Fibroblast of skin of back (primary cell): ENCODE data around the gene LILRB1.
"Not testable (repeated sequence)": the region's sequence is repeated elsewhere in the genome, so short reads cannot be mapped to it uniquely, and the experiment has no call there.

ENCODE experiments used
- DNase-seq: peaks from one replicate; pipeline ENCODE4 v3.0.0-alpha.2; 2013

LILRB1 gene

GRCh38 chr19:54624934-54625730 lies 5.2 kb upstream of the LILRB1 start:
- DNase-seq = not testable (repeated sequence)

GRCh38 chr19:54626757-54627156 lies 3.5 kb upstream of the LILRB1 start:
- DNase-seq = no peak

- not testable (repeated sequence) for DNase-seq
Measured at GRCh38 chr19:54627912-54628311, 2.4 kb upstream of the LILRB1 start.

GRCh38 chr19:54630782-54631181 lies 498 bp downstream of the LILRB1 start:
- DNase-seq = no peak

GRCh38 chr19:54631489-54632337 lies 1.4 kb downstream of the LILRB1 start:
- not testable (repeated sequence) for DNase-seq

GRCh38 chr19:54632517-54632916 lies 2.2 kb downstream of the LILRB1 start:
- DNase-seq = not testable (repeated sequence)

- DNase-seq = no peak
Measured at GRCh38 chr19:54633401-54633800, 3.1 kb downstream of the LILRB1 start.

- not testable (repeated sequence) for DNase-seq
Measured at GRCh38 chr19:54636081-54636480, 5.8 kb downstream of the LILRB1 start.

GRCh38 chr19:54638683-54639082 lies 8.4 kb downstream of the LILRB1 start:
- DNase-seq = no peak

GRCh38 chr19:54642953-54643352 lies 12.7 kb downstream of the LILRB1 start:
- DNase-seq = not testable (repeated sequence)

- not testable (repeated sequence) for DNase-seq
Measured at GRCh38 chr19:54643583-54643982, 13.3 kb downstream of the LILRB1 start.

- no peak for DNase-seq
Measured at GRCh38 chr19:54644056-54644455, 13.8 kb downstream of the LILRB1 start.

GRCh38 chr19:54646331-54646841 lies 16.1 kb downstream of the LILRB1 start:
- no peak for DNase-seq

- DNase-seq = no peak
Measured at GRCh38 chr19:54648129-54648528, 17.8 kb downstream of the LILRB1 start.

GRCh38 chr19:54650108-54650655 lies 19.9 kb downstream of the LILRB1 start:
- no peak for DNase-seq

GRCh38 chr19:54653181-54653809 lies 23.0 kb downstream of the LILRB1 start:
- peak; percentile 4 for DNase-seq

GRCh38 chr19:54654447-54655321 lies 24.4 kb downstream of the LILRB1 start:
- DNase-seq = no peak

GRCh38 chr19:54659300-54659699 lies 29.0 kb downstream of the LILRB1 start:
- no peak for DNase-seq

GRCh38 chr19:54660306-54660705 lies 30.0 kb downstream of the LILRB1 start:
- no peak for DNase-seq

GRCh38 chr19:54660964-54661363 lies 30.7 kb downstream of the LILRB1 start:
- no peak for DNase-seq

GRCh38 chr19:54661846-54662481 lies 31.7 kb downstream of the LILRB1 start:
- DNase-seq = no peak
